ENCODE data around the gene LRIG1.
A peak's percentile ranks its signal among the peaks of the same experiment; 100 is the strongest.

The LRIG1 gene

GRCh38 chr3:66487465-66487864 is 13.4 kb downstream of the LRIG1 start:
- no peak for DNase-seq

GRCh38 chr3:66486646-66487045 is 14.2 kb downstream of the LRIG1 start:
- no peak for DNase-seq

- DNase-seq: no peak
These were observed 14.6 kb downstream of the LRIG1 start for GRCh38 chr3:66486202-66486601.

GRCh38 chr3:66485291-66485968 is 15.4 kb downstream of the LRIG1 start:
- no peak for DNase-seq

GRCh38 chr3:66484106-66484844 is 16.5 kb downstream of the LRIG1 start:
- DNase-seq: no peak

DNA sequence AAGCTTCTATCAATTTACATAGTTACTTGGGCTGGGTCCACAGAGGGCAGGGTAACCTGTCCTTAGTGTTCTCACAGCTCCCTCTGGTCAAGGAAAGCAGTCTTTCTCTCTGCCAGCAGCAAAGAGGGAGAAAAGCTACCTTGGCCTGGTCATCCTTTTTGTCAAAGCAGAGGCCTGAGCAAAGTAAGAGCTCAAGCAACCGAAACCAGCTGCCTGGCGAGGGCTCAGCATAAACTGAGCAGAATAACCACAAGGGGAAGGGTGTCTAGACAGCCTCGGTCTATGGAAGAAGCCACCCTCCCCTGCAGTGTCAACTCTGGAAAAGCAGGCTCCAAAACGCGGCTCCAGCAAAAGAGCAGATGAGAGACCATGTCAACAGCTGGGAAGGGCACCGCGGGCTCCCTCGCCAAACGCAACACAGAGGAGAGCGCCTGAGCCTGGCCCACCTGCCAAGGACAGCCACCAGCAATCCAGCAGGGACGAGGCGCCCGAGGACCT is 17.4 kb downstream of the LRIG1 start:
- peak; percentile 46 for DNase-seq

DNA sequence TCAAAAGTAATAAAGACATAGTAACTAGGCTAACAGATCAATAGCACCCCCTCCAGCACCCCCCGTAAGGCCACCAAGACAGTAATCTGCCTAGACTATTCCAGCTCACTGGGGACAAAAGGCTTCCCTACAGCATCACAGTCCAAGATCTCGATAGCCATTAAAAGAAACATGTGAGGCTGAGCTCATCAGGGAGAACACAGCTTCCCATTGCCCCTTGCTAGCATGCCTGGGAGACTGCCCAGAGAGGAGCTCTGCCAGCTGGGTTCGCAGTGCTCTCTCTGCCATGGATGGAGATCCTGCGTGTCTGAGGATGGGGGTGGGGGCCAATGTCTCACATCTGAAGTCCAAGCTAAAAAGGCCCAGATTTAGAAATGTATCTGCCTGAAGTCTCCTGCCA is 17.8 kb downstream of the LRIG1 start:
- DNase-seq: no peak

- DNase-seq: no peak
These were observed 18.8 kb downstream of the LRIG1 start for GRCh38 chr3:66482018-66482404.

- DNase-seq: peak; percentile 39
These were observed 19.5 kb downstream of the LRIG1 start for GRCh38 chr3:66481071-66482017.

DNA sequence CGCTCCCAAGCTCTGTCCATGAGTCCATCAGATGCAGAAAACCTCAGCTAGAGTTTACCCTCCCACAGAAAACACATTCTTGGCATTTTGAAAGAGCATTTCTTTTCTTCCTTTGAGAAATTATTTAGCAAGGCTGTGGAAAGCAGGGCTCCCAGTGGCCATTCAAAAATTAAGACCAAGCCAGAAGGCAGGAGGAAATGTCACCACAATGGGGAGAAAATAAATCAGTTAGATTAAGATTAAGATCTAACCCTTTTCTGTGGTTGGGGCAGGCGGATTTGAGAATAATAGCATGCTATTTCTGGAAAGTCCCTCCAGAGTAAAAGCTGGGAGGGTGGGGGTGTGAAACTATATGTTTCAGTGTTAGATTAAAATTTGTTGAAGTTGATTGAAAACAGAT is 20.2 kb downstream of the LRIG1 start:
- peak; percentile 74 for DNase-seq

- DNase-seq: no peak
These were observed 21.3 kb downstream of the LRIG1 start for GRCh38 chr3:66479532-66479947.

DNA sequence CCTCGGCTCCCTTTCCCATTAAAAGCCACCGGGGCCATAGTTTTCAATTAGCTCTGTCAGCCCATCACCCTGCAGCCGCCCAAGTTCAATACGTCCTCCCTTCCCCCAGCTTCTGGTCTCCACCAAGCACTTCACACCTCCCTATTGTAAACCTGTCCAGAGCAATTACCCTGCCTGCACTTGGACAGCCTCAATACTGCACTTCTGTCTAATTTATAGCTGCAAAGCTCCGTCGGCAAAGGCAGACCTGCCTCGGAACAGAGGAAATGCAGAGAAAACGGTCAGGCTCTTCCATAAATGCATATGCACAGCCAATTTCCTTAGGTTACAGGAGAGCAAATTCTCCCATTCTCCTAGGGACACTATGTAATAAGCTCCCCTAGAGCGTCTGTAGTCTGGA is 21.9 kb downstream of the LRIG1 start:
- no peak for DNase-seq

GRCh38 chr3:66477856-66478255 is 23.0 kb downstream of the LRIG1 start:
- no peak for DNase-seq

GRCh38 chr3:66476852-66477381 is 23.9 kb downstream of the LRIG1 start:
- no peak for DNase-seq

- no peak for DNase-seq
These were observed 25.3 kb downstream of the LRIG1 start for GRCh38 chr3:66475386-66476020.

- DNase-seq: peak; percentile 49
These were observed 27.1 kb downstream of the LRIG1 start for GRCh38 chr3:66473692-66474091.

DNA sequence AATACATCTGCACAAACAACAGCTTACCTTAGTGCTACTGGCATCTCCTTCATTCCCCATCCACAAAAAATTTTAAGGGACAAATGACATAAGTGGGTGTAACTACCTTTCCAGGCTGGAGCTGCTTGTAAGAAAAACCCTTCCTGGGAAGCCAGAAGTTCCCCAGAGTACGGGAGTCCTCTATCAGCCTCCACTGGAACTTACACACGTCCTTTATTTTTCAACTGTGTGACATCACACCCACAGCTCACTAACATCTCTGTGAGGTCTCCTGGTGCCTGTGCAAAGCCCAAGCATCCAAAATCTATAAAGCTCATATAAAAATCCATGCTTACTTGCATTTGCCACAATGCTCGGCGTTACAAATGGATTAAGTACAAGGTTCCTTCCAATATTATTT is 27.6 kb downstream of the LRIG1 start:
- no peak for DNase-seq

DNA sequence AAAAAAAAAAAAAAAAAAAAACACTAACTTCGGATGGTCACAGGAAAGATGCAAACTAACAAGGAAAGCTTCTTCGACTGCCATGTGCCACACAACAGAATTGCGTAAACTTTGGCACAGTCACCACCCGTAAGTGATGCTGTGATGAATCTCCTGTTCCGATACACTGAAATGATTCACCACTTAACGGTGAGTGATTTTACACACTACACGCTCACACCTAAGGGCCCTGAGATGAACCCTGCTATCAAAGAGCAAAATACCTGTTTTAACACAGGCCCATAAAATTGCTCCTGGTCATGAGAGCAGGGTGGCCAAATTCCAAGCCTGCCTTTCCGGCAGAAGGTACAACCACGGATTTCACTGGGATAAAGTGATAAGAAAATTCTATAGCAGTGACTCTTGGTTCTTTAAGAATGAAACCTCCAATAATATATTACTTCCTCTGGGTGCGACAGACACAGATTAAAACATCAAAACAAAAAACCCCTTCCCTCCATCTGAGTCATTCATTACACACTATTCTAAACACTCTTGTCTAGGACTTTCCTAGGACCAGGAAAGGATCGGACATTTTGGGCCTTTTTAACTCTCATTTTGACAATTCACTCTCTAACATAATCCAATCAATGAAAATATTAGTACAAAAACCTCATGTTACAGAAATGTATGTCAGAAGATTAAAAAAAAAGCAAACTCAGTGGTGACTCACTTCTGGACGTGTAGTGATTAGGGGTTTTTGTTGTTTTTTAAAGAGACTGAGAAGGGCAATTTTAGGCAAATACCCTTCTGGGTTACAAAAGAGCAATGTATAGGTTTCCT is 28.3 kb downstream of the LRIG1 start:
- peak; percentile 75 for DNase-seq

GRCh38 chr3:66470956-66471686 is 29.7 kb downstream of the LRIG1 start:
- DNase-seq: no peak

- DNase-seq: no peak
These were observed 30.5 kb downstream of the LRIG1 start for GRCh38 chr3:66470285-66470684.

- DNase-seq: no peak
These were observed 31.6 kb downstream of the LRIG1 start for GRCh38 chr3:66469220-66469640.

Measured in CD4-positive, alpha-beta T cell treated with Interleukin-4 for 4 hours (primary cell).